ENCODE results near the gene RFPL4AL1.
A peak's percentile ranks its signal among the peaks of the same experiment; 100 is the strongest.
"Not testable (repeated sequence)": the region's sequence is repeated elsewhere in the genome, so short reads cannot be mapped to it uniquely, and the experiment has no call there.

RFPL4AL1 gene

DNA sequence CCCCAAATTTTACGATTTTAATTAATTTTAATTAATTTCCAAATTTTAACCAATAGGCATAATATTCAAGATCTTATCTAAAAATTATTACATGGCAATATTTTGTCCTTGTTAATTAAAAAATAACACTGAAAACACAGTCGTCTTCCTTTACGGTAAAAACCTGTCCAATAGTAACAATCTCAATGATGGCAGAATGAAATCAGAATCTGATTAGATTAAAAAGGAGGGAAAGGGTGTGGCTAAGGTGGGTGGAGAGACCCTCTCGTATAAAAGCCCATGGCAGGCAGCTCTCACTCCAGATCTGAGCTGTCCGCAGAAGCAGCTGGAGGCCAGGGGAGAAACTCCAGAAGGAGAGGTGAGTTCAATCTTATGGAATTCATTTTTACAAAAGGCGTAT lies at the start of gene RFPL4AL1:
Gene RFPL4AL1 (plus strand): TSS at position 301 of the 400 bp plus-strand sequence. CDS start 2,687 bp downstream, outside the sequence.
- not testable (repeated sequence) for DNase-seq

DNA sequence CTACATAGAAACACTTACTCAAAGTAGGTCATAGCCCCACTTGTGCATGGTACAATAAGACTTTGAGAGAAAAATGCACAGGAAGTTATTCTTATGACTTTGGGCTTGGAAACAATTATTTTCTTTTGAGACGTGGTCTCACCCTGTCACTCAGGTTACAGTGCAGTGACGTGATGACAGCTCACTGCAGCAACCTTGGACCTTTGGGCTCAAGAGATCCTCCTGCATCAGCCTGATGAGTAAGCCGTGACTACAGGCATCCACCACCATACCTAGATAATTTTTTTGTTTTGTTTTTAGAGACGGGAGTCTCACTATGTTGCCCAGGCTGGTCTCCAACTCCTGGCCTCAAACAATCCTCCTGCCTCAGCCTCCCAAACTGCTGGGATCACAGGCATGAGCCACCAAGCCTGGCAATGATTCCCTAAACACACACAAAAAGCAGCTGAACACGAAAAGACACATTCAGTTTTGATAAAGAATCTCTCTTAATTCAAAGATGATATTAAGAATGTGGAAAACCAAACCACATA lies 48.6 kb upstream of the RFPL4AL1 start:
- no peak for DNase-seq

DNA sequence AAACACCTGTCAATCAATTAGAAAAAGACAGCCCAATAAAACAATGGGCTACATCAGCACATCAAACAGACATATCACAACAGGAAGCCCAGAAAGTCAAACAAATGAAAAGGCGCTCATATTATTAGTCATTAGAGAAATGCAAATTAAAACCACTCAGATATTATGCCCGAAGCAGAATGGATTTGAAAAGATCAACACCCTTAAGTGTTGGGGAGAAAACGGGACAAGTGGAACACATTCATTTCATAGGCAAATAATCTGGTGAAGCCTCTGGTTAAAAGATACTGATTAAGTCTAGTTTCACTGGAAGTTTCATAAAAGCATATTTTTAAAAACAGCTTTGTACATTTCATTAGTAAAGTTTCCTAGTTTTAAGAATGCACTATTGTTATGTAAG lies 48.1 kb upstream of the RFPL4AL1 start:
- no peak for DNase-seq

DNA sequence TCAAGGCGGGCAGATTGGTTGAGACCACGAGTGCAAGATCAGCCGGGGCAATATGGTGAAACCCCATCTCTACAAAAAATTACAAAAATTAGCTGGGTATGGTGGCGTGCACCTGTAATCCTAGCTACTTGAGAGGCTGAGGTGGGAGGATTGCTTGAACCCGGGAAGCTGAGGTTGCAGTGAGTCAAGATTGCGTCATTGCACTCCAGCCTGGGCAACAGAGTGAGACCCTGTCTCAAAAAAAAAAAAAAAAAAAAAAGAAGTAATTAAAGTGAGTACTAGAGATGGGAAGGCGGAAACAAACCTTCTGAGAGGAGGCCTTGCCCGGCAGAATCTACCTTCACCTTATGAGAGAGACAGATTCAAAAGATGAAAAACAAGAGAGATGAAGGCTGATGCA lies 45.4 kb upstream of the RFPL4AL1 start:
- no peak for DNase-seq

DNA sequence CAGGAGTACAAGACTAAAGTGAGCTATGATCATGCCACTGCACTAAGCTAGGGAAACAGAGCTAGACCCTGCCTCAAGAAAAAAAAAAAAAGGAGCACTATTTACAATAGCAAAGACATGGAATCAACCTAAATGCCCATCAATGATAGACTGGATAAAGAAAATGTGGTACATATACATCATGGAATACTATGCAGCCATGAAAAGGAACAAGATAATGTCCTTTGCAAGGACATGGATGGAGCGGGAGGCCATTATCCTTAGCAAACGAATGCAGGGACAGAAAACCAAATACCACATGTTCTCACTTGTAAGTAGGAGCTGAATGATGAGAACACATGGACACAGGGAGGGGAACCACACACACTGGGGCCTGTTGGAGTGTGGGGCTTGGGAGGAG lies 38.5 kb upstream of the RFPL4AL1 start:
- not testable (repeated sequence) for DNase-seq

DNA sequence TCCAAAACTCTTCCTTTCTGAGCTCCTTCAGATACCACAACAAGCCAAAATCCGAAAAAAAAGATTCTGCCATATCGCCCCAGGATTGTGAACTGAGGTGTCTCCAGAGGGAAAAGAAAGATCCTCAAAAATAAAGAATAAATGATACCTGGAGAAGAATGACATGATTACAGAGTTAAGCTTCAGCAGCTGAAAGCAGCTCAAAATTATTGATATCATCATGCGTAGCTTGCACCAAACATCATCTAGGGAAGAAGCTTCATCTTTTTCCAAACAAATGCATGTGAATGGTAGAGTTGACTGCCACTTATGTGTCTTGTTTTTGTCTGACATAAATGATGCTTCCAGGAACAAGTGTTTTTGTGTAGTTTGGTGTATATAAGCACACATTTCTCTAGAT lies 30.6 kb upstream of the RFPL4AL1 start, which contains the start of gene NLRP9:
Gene NLRP9 (minus strand): TSS at position 101 of the 400 bp plus-strand sequence. CDS start 28 bp downstream, at position 73.
- no peak for DNase-seq

DNA sequence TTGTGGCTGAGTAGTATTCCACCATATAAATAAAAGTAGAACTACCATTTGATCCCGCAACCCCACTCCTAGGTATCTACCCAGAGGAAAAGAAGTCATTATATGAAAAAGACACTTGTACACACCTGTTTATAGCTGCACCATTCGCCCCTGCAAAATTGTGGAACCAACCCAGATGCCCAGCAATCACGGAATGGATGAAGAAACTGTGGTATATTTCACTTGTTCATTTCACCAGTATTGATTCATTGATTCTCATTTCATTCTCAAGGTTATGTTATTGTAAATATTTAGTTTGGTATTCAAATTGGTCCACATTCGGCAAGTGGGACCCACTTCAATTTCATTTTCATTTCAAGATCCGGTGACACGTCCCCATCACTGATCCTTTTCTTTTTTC lies 18.2 kb upstream of the RFPL4AL1 start:
- DNase-seq, result no peak

DNA sequence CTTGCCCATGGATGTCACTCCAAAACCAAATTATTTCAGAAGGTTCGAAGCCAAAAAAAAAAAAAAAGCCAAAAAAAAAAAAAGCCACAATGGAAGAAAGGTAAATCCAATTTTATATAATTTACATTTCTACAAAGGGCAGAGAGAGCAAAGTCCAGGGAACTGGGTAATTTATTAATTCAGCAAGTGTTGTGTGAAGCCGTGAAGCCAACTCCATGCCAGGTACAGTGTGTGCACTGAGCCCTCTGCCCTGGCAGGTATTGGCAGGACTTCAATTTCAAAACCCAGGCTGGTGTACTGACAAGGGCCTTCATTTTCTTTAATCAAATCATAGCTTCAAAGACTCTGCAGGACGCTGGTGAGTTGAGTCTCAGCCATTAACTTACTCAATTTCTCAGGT lies 15.5 kb upstream of the RFPL4AL1 start:
- no peak for DNase-seq

DNA sequence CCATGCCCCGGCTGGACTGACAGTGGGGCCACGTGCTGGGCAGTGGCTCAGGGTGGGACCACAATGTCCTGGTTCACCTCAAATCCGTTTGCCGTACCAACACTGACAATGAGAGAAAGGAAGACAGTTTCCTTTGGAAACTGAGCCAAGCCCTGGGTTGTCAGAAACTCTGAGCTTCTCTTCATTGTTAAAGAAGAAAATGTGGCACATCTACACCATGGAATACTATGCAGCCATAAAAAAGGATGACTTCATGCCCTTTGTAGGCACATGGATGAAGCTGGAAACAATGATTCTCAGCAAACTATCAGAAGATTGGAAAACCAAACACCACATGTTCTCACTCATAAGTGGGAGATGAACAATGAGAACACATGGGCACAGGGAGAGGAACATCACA lies 12.1 kb upstream of the RFPL4AL1 start:
- not testable (repeated sequence) for DNase-seq

DNA sequence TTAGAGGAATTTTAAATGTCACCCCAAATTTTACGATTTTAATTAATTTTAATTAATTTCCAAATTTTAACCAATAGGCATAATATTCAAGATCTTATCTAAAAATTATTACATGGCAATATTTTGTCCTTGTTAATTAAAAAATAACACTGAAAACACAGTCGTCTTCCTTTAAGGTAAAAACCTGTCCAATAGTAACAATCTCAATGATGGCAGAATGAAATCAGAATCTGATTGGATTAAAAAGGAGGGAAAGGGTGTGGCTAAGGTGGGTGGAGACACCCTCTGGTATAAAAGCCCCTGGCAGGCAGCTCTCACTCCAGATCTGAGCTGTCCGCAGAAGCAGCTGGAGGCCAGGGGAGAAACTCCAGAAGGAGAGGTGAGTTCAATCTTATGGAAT lies 10.1 kb upstream of the RFPL4AL1 start, which contains the start of gene RFPL4A:
Gene RFPL4A (plus strand): TSS at position 301 of the 400 bp plus-strand sequence. CDS start 2,704 bp downstream, outside the sequence.
- DNase-seq, result not testable (repeated sequence)

DNA sequence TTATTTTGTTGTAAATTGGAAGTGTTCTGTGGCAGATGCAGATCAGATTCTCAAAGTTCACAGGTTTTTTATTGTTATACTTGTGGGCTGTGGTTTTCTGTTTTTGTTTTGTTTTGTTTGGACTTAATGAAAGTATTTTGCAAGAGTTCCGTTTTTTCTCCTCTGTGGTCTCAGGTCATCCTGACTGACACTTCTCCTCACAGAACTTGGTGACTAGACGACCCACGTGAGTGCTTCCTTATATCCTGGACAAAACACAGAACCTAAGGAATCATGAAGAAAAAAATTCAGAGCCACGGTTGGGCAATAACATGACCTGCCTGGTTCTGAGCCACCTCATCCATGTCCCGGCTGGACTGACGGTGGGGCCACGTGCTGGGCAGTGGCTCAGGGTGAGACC lies 2.5 kb upstream of the RFPL4AL1 start:
- DNase-seq, result no peak

DNA sequence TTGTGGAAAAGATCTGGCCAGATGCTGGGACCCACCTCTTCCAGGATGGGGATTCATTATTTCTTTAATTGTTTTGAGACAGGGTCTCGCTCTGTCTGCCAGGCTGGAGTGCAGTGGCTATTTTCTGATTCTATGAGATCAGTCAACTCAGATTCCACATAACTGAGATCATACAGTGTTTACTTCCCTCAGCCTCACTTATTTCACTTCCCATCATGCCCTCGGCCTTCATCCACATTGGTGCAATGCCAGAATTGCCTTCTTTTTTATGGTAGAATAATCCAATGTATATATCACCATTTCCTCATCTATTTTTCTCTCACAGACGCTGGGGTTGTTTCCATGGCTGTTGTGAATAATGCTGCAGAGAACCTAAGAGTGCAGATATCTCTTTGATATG lies 714 bp downstream of the RFPL4AL1 start:
- DNase-seq, result not testable (repeated sequence)

DNA sequence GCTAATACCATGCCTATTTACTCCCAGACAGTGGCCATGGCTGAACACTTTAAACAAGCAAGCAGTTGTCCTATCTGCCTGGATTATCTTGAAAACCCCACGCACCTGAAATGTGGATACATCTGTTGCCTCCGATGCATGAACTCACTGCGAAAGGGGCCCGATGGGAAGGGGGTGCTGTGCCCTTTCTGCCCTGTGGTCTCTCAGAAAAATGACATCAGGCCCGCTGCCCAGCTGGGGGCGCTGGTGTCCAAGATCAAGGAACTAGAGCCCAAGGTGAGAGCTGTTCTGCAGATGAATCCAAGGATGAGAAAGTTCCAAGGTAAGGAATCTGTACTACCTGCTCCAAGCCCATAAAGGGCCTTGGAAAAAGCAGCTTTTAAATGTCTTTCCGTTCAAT lies 8.6 kb downstream of the RFPL4AL1 start:
- DNase-seq, result no peak

DNA sequence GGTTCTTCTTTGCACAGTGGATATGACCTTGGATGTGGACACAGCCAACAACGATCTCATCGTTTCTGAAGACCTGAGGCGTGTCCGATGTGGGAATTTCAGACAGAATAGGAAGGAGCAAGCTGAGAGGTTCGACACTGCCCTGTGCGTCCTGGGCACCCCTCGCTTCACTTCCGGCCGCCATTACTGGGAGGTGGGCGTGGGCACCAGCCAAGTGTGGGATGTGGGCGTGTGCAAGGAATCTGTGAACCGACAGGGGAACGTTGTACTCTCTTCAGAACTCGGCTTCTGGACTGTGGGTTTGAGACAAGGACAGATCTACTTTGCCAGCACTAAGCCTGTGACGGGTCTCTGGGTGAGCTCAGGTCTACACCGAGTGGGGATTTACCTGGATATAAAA lies 9.4 kb downstream of the RFPL4AL1 start:
- no peak for DNase-seq

DNA sequence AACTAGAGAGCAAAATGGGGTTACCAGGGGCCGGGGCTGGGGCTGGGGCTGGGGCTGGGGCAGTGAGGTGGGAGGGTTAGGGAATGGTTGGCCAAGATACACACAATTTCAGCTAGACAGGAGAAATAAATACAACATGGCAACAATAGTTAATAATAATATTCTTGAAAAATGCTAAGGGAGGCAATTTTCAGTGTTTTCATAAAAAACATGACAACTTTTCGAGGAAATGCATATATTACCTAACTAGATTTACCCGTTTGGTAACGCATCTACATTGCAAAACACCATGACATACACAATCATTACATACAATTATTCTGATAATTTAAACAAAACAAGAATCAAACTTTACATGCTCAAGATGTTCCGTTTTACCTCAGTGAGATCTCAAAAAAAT lies 12.2 kb downstream of the RFPL4AL1 start:
- DNase-seq, result no peak

DNA sequence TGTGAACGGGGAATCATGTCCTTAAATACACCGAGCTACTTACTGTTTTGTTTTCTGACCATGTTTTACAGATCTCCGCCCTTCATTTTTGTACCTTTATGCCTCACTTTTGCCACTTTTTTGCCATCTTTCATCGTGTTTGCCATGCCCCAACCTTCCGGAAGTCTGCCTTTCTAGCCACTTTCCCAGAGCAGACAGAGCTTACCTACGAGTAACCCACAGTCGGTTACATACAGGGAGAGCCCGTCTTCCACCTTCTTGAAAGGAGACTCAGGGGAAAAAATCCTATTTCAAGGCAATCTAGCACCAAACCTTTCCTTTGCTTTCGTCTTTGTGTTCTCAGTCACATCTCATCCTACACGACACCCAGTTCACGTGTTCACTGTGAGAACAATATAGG lies 26.1 kb downstream of the RFPL4AL1 start:
- no peak for DNase-seq

DNA sequence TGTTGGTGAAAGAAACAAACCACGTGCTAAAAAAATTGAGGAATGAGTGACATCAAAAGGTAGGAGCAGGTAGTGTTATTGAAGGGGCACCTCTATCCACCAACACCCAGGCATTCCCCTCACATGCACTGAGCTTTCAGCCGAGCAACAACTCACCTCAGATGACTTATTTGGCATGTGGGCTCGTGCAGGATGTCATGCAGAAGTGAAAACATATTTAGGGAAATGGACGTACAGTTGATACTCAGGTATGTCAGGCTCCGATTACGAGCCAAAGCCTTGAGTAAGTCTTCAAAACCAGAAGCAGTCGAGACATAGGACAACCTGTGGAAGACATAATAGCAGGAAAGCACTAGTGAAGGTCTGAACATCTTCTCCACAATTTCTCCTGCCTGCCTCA lies 32.5 kb downstream of the RFPL4AL1 start:
- no peak for DNase-seq

DNA sequence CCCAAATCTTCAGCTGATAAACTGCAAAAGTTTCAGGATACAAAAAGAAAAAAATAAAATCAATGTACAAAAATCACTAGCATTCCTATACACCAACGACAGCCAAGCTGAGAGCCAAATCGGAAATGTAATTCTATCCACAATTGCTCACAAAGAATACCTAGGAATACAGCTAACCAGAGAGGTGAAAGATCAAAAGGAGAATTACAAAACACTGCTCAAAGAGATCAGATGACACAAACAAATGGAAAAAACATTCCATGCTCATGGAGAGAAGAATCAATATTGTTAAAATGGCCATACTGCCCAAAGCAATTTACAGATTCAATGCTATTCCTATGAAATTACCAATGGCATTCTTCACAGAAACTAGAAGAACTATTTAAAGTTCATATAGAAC lies 33.4 kb downstream of the RFPL4AL1 start:
- DNase-seq, result no peak

DNA sequence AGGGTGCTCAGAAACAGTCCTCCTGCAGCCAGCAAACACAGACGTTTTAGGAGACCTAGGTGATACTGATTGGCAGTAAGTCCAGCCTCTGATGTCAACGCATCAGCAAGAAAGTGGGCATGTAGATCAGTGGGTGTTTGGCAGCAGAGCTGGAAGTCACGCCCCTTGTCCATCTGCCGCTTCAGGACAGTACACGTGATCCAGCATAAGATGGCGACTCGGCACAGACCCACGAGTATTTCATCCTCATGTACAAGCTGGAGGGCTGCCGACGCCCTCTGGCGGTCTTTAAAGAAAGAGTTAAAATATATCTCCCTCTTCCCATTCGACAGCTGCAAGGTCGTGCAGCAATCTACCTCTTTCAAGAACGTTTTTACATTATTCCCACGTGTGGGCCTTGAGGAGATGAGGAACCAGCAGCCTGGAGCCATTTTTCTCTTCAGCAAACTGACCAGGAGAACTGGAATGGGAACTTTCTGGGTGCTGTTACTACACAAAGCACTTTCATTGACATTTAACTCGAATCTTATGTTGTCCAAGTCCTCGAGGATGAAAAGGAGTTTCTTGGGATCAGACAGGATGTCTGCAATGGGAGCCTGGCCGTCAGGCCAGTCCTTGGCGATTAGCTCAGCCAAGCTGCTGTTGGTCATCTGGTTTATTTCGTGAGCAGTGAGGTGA lies 40.6 kb downstream of the RFPL4AL1 start:
- DNase-seq, result peak; percentile 71 to 85

DNA sequence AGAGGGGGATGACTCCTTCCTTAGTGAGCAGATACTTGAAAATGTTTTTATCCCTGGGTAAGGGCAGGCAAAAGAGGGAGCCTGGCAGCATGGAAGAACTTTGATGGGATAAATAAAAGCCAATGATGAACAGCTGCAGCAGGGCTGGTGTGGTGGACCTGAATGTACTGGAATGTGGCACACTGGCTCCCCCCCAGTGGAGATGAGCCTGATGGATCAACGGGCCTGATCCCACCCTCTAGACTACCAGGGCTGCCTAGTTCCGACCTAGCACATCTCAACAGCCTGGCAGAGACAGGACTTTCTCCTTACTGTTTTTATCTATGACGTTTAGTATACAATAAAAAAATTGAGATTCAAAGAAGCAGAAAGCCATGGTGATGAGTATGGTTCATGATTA lies 42.4 kb downstream of the RFPL4AL1 start:
- DNase-seq, result no peak

DNA sequence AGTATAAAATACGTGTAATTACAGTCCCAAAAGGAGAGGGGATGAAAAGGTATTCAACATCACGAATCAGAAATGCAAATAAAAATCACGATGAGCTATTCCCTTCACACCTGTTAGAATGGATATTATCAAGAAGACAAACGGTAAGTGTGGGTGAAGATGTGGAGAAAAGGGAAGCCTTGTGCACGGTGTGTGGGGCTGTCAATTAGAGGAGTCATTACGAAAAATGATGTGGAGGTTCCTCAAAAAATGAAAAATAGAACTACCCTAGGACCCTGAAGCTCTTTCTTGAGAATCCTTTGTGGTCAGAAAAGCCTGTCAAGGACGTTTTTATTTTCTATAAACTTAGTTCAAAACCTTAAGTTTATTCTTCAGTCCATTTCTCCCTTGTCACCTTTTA lies 43.5 kb downstream of the RFPL4AL1 start:
- DNase-seq, result no peak

DNA sequence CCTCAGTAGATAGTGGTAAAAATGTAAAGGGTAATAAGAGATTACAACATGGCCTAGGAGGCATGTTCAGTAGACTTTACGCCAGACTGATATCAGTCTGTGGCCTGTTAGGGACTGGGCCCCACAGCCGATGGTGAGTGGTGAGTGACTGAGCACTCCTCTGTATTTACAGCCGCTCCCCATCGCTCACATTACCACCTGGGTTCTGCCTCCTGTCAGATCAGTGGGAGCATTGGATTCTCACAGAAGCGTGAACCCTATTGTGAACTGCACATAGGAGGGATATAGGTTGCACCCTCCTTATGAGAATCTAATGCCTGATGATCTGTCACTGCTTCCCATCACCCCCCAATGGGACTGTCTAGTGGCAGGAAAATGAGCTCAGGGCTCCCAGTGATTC lies 45.0 kb downstream of the RFPL4AL1 start:
- DNase-seq, result no peak

DNA sequence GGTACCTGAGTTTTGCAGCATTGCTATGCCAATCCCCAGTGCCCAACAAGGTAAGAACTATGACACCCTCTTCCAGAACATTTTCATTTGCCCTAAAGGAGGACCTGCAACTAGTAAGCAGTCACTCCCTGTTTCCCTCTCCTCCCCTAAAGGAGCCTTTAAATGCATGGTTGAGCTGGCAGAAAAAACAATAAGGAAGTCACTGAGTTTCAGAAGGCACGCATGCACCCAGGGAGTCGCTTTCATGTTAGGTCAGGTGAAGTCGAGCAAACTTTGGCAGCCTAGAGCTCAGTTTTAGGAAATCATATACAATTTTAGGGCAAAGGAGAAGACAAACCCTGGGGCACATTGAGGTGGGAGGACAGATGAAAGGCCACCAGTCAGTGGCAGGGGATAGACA lies 51.1 kb downstream of the RFPL4AL1 start:
- DNase-seq, result no peak
